Suprapubic skin (tissue), 4 donors: ENCODE measurements around the gene LIN7A. TPM values are rescaled to one million over a fixed set of nuclear protein-coding genes. Genes with fewer than 3 reads are reported as not detected.

Source experiments
- DNase-seq, 2 donors: peaks; one replicate each; pipeline ENCODE4 v3.0.0-alpha.2; 2019; ENCODE audit warnings: low spot score in 2 of 2
- H3K27ac ChIP-seq: fragments of 200-600 bp; sonication (generic); one replicate; pipeline ENCODE4 v1.5.1; 2019
- H3K27me3 ChIP-seq: fragments of 200-600 bp; sonication (generic); one replicate; pipeline ENCODE4 v1.5.1; 2019
- H3K36me3 ChIP-seq: fragments of 200-600 bp; sonication (generic); one replicate; pipeline ENCODE4 v1.5.1; 2019
- H3K4me1 ChIP-seq: fragments of 200-600 bp; sonication (generic); one replicate; pipeline ENCODE4 v1.5.1; 2019
- H3K4me3 ChIP-seq: fragments of 200-600 bp; sonication (generic); one replicate; pipeline ENCODE4 v1.5.1; 2019; ENCODE audit warnings: mild to moderate bottlenecking
- H3K9me3 ChIP-seq: fragments of 200-600 bp; sonication (generic); one replicate; pipeline ENCODE4 v1.5.1; 2019
- CTCF ChIP-seq, 2 donors: fragments of 200-600 bp in 1 of 2; fragments of 450-650 bp in 1 of 2; sonication (generic) in 1 of 2; IDR thresholded peaks; one replicate each; pipeline ENCODE4 v1.5.1; 2016 to 2019; ENCODE audit warnings: antibody characterized with exemption in 2 of 2, mild to moderate bottlenecking in 1 of 2, moderate library complexity in 1 of 2
- EP300 ChIP-seq: sonication (generic); formaldehyde crosslinking; IDR thresholded peaks from one replicate; pipeline ENCODE4 v1.6.1; 2017; ENCODE audit warnings: antibody characterized with exemption
- POLR2A ChIP-seq, 2 donors: fragments of 450-650 bp; IDR thresholded peaks; one replicate each; pipeline ENCODE4 v1.6.1; 2017; ENCODE audit warnings: antibody characterized with exemption in 2 of 2, mild to moderate bottlenecking in 2 of 2, moderate library complexity in 2 of 2
- POLR2AphosphoS5 ChIP-seq, 3 donors: sonication (generic); formaldehyde crosslinking; IDR thresholded peaks; one replicate each; pipeline ENCODE4 v1.6.1; 2017; ENCODE audit warnings: antibody characterized with exemption in 3 of 3
- WGBS: methylation state at CpG from one replicate; pipeline ENCODE4 v1.1.5; 2018; 5-methylcytosine and 5-hydroxymethylcytosine counted together
- total RNA-seq, 4 donors: library from RNA; depleted of rRNA; stranded (reverse); fragments of >200 nt; gene quantifications; one replicate each; pipeline ENCODE4 v1.1.0, GENCODE V29; 2016

The LIN7A gene
- total RNA-seq, 4 donors from 2014 or later = 0.30 to 2.6 (median 0.81) TPM

DNA sequence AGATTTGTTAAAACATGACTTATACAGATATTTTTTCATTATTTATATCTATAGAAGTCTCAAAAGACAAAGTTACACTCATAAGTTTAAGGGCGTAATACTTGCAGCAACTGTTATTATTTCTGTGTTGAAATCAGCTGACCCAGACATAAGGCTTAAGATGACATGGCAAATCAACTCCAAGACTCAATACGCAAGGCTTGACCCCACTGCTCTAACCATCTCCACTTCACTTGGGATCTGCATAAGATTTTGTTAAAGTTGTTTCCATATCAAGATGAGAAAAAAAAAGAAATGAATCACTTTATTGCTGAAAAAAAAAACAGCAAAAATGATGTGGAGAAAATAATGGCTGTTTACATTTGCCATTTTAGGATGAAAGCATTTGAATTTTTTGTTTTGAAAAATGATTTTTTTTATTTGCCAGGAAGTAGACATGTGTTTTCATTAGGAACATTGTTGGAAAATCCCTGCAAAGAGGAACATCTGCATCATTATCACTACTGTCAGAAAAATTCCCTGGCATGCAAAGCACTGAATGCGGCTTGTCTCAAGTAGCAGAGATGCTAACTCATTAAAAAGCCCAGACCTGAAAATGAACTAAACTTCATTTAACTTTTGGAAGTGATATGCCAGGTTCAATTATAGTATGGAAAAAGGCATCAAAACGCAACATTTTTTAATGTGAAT lies 73.5 kb downstream of the LIN7A start:
- no peak for DNase-seq
- Histone ChIP-seq H3K27ac (no peak overlapping the region), H3K9me3 (no peaks in the 10 kb centered on the region), H3K27me3 (no peaks in the 10 kb centered on the region), H3K36me3 (no peaks in the 10 kb centered on the region), H3K4me1 (peaks cover 3% of the 10 kb centered on the region), H3K4me3 (no peak overlapping the region)
- TF ChIP-seq POLR2AphosphoS5 (IDR thresholded peaks at IDR 0.05) (no peak), EP300 (no peak), POLR2A (IDR thresholded peaks at IDR 0.05) (no peak), CTCF (IDR thresholded peaks at IDR 0.05) (no peak)
- 53% methylated on average over 4 of the region's 4 CpGs for WGBS

GRCh38 chr12:80862531-80862930 lies 75.2 kb downstream of the LIN7A start:
- H3K27ac ChIP-seq = no peak overlapping the region

DNA sequence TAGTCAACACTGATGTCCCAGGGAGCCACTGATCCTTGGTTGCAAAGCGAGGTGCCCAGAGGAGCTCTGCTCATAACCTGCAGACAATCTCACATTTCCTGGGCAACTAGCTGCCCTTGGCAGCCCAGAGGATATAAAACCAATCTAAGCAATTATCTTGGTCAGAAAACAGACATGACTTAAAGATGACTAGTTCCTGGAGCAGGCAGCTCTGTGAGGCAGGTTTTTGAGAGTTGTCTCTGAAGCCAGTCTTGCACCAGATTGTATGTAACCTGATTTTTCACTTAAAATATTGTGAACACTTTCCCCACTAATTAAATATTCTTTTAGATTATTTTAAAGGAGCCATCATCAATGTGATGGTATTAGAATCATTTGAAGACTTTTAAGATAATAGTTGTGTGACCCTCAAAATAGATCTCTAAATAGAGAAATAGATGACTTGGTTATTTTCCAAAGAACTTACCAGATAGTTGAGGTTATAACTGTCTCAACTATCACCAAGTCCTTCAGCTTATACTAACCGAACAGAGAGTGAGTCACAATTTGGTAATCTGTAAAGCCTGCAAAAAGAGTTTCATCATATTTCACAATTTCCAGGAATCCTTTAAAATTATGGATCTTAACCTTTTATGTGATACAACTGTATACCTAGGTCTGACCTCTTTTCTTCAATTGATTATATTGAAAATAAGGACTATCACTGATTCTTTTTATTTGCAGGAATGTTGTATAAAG lies 75.9 kb downstream of the LIN7A start:
- Histone ChIP-seq H3K27ac (no peak overlapping the region), H3K4me3 (no peak overlapping the region), H3K27me3 (no peaks in the 10 kb centered on the region), H3K36me3 (no peaks in the 10 kb centered on the region), H3K9me3 (no peaks in the 10 kb centered on the region), H3K4me1 (peaks cover 3% of the 10 kb centered on the region)
- TF ChIP-seq POLR2A (IDR thresholded peaks at IDR 0.05) (no peak), POLR2AphosphoS5 (IDR thresholded peaks at IDR 0.05) (no peak), EP300 (no peak), CTCF (IDR thresholded peaks at IDR 0.05) (no peak)
- 63% methylated on average over 2 of the region's 2 CpGs for WGBS
- no peak for DNase-seq

More at GRCh38 chr12:80862531-80862930, 75.2 kb downstream of the LIN7A start:
- peaks cover 3% of the 10 kb centered on the region for H3K4me1 ChIP-seq
- TF ChIP-seq EP300 (no peak), POLR2AphosphoS5 (IDR thresholded peaks at IDR 0.05) (no peak), POLR2A (IDR thresholded peaks at IDR 0.05) (no peak), CTCF (IDR thresholded peaks at IDR 0.05) (no peak)
- WGBS = 73% methylated on average over 4 of the region's 4 CpGs
- no peak for DNase-seq
- H3K36me3 ChIP-seq = no peaks in the 10 kb centered on the region
- no peak overlapping the region for H3K4me3 ChIP-seq
- no peaks in the 10 kb centered on the region for H3K27me3 ChIP-seq
- H3K9me3 ChIP-seq = no peaks in the 10 kb centered on the region

- H3K9me3 ChIP-seq = no peaks in the 10 kb centered on the region
Measured at GRCh38 chr12:80860928-80861327, 76.8 kb downstream of the LIN7A start.

More at GRCh38 chr12:80860928-80861327, 76.8 kb downstream of the LIN7A start:
- no peaks in the 10 kb centered on the region for H3K36me3 ChIP-seq
- H3K4me1 ChIP-seq = peaks cover 3% of the 10 kb centered on the region
- no peak for TF ChIP-seq CTCF (IDR thresholded peaks at IDR 0.05)
- no peak for TF ChIP-seq EP300
- TF ChIP-seq POLR2AphosphoS5 (IDR thresholded peaks at IDR 0.05) = no peak
- TF ChIP-seq POLR2A (IDR thresholded peaks at IDR 0.05) = no peak
- H3K27me3 ChIP-seq = no peaks in the 10 kb centered on the region
- WGBS = 86% methylated on average over 5 of the region's 5 CpGs
- no peak for DNase-seq
- H3K4me3 ChIP-seq = no peak overlapping the region
- no peak overlapping the region for H3K27ac ChIP-seq
